AG04449 (cell line): ENCODE data around the gene WFDC12.
A peak's percentile ranks its signal among the peaks of the same experiment; 100 is the strongest.

ENCODE experiments used
- CTCF ChIA-PET: fragments of 350-600 bp; formaldehyde crosslinking; extraction: SDS; loops from one replicate; lab custom pipeline; 2021; ENCODE audit warnings: antibody characterized with exemption; lab: Yijun Ruan, JAX
- POLR2A ChIA-PET: fragments of 400-600, 350-600 bp; formaldehyde crosslinking; extraction: SDS; loops from one replicate; lab custom pipeline; 2020; ENCODE audit warnings: antibody characterized with exemption, inconsistent platforms; lab: Yijun Ruan, JAX
- DNase-seq: peaks from one replicate; pipeline ENCODE4 v3.0.0-alpha.2; 2010; ENCODE audit warnings: low read depth, low spot score
- H3K4me3 ChIP-seq: 2 replicates; pipeline ENCODE4 v1.5.1; 2011; ENCODE audit warnings: low read depth, mild to moderate bottlenecking, control low read depth, low read length
- TF ChIP-seq, protein P1 (sequence below): IDR thresholded peaks from one replicate; pipeline ENCODE4 v1.5.1; 2011; ENCODE audit warnings: mild to moderate bottlenecking, moderate library complexity, low read length, control low read depth, inconsistent platforms; ENCODE audit not compliant: insufficient read depth; ENCODE audit errors: missing control alignments

Gene WFDC12

DNA sequence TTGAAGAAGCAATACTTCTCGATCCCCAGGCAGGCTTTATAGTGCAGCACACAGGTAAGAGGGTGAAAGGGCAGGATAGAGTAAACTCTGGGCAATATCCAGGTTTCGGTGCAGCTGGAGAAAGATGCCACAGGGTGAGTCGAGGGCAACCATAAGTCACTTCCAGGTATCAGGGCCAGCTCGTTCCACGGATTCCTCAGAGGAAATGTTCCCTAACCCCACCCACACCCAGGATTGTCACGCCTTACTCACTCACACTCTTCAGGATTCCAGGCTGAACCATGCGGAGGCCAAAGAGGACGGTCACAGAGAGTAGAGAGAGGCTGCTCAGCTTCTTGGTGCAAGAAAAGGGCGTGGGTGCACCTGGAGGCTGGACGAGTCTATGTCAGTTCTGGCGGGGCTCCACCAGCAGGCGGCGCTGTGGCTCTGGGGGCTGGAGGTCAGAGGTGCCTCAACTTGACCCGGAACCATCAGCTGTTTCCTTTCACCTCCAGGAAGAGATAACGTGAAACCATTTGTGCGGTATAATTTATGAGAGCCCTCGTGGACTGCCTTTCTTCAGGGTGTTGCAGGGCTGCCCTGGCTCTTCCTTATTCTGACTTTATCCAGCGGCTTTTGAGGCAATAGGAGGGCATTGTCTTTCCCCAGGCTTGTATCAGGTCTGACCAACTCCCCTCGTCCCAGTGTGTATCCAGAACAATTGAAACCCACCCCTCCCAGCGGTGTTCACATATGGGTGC lies 14.5 kb upstream of the WFDC12 start:
- TF ChIP-seq, protein P1, sequence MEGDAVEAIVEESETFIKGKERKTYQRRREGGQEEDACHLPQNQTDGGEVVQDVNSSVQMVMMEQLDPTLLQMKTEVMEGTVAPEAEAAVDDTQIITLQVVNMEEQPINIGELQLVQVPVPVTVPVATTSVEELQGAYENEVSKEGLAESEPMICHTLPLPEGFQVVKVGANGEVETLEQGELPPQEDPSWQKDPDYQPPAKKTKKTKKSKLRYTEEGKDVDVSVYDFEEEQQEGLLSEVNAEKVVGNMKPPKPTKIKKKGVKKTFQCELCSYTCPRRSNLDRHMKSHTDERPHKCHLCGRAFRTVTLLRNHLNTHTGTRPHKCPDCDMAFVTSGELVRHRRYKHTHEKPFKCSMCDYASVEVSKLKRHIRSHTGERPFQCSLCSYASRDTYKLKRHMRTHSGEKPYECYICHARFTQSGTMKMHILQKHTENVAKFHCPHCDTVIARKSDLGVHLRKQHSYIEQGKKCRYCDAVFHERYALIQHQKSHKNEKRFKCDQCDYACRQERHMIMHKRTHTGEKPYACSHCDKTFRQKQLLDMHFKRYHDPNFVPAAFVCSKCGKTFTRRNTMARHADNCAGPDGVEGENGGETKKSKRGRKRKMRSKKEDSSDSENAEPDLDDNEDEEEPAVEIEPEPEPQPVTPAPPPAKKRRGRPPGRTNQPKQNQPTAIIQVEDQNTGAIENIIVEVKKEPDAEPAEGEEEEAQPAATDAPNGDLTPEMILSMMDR = peak; percentile 52
- CTCF ChIA-PET = interaction anchor here (0.8 to 2.5 kb wide), 4 partner anchors 18 to 155 kb away, joined by 3 to 12 read pairs (median 3); no protein-coding TSS in a partner anchor
- DNase-seq = no peak
- POLR2A ChIA-PET = no interaction called here
- no peak overlapping the region for H3K4me3 ChIP-seq

DNA sequence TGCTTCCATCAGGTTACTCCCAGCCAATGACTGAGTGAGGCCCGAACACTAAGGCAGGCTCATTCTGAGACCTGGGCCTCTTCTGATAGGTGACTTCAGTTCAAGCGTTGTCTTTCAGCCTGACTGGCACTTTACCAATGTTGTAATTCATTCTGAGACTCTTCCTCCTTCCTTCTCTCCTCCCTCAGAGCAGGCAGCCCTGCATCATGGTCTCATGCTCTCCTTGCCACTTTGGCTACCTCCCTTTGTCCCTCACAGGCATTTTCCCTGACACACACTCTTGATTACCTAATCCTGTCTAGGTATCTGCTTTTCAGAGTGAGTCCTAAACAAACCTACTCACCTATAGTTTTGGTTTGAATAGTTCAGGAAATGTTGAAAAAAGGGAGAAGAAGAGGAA lies 12.6 kb upstream of the WFDC12 start:
- no peak overlapping the region for H3K4me3 ChIP-seq
- no peak for DNase-seq
- POLR2A ChIA-PET = no interaction called here
- CTCF ChIA-PET = no interaction called here
- TF ChIP-seq, protein P1 = no peak

DNA sequence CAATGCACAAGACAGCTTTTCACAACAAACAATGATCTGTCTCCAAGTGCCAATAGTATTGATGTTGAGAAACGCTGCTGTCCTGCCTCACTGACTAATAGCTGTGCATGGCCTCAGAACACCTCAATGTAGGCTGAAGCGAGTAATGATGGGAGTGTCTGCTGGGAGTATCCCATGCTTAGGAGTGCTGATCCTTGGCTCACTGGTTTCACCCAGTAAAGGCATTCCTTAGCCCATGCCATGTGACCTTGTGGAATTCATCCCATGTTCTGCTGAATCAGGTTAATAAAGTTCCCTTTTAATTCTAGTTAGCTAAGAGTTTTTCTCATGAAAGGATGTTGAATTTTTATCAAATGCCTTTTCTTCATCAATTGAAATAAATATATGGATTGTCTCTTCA lies 3.8 kb upstream of the WFDC12 start:
- TF ChIP-seq, protein P1 = no peak
- no peak for DNase-seq
- POLR2A ChIA-PET = no interaction called here
- CTCF ChIA-PET = interaction anchor here (1.2 to 2.1 kb wide), 2 partner anchors 16 to 33 kb away, joined by 3 to 6 read pairs; no protein-coding TSS in a partner anchor
- H3K4me3 ChIP-seq = no peak overlapping the region

DNA sequence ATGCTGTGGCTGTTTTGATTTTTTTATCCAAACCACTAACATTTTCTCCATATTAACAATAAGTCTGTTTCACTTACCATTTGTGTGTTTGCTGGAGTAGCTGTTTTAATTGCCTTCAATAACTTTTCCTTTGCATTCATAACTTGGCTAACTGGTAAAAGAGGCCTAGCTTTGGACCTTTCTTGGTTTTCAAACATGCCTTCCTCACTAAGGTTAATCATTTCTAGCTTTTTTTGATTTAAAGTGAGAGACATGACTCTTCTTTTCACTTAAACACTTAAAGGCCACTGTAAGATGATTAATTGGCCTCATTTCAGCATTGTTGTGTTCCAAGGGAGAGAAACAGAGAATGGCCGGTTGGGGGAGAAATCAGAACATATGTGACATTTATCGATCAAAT lies 2.9 kb downstream of the WFDC12 start:
- TF ChIP-seq, protein P1 = no peak

DNA sequence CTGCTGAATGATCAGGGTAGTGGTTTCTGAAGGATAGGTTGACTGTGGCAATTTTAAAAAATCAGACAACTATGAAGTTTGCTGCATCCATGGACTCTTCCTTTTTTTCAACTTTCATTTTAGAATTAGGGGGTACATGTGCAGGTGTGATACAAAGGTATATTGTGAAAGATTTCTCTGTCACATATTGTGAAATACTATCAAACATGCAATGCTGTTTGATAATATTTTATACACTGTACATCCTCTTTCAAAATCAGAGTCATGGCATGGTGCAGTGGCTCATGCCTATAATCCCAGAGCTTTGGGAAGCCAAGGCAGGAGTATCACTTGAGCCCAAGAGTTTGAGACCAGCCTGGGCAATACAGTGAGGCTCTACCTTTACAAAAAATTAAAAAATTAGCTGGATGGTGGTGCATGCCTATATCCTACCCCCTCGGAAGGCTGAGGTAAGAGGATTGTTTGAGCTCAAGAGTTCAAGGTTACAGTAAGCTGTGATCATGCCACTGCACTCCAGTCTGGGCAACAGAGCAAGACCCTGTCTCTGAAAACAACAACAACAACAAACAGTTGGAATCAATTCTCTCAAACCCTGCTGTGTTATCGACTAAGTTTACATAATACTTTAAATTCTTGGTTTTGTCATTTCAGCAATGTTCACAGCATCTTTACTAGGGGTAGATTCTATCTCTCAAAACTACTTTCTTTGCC lies 4.6 kb downstream of the WFDC12 start:
- TF ChIP-seq, protein P1 = no peak
- no peak overlapping the region for H3K4me3 ChIP-seq
- ChIA-PET POLR2A (no interaction called here), CTCF (interaction anchor here (2.3 to 3.0 kb wide), 2 partner anchors 8 to 76 kb away, joined by 9 to 18 read pairs; no protein-coding TSS in a partner anchor)
- no peak for DNase-seq

More for the DNA sequence above, 2.9 kb downstream of the WFDC12 start:
- no peak overlapping the region for H3K4me3 ChIP-seq
- POLR2A ChIA-PET = no interaction called here
- CTCF ChIA-PET = interaction anchor here (1.1 to 2.3 kb wide), 4 partner anchors 9 to 172 kb away, joined by 3 to 18 read pairs (median 3); no protein-coding TSS in a partner anchor
- DNase-seq = no peak

DNA sequence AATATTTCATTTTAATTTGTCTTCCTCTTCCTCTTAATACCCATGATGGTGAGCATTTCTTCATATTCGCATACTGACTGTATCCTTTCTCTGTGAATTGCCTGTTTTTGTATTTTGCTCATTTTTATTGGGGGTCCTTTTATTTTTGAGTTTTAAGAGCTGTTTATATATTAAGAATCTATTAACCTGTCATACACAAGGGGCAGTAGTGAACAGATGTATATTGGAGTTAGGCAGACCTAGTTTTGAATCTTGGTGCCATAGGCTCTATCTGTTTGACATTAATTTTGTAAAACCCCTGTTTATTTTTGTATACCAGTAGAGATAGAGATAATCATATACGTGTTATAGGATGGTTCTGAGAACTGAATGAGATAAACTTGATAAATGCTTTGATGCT lies 6.2 kb downstream of the WFDC12 start:
- POLR2A ChIA-PET = no interaction called here
- CTCF ChIA-PET = interaction anchor here (1.0 to 3.0 kb wide), 4 partner anchors 10 to 174 kb away, joined by 3 to 9 read pairs (median 5); no protein-coding TSS in a partner anchor

More for the DNA sequence above, 6.2 kb downstream of the WFDC12 start:
- TF ChIP-seq, protein P1 = no peak
- DNase-seq = no peak
- H3K4me3 ChIP-seq = no peak overlapping the region
